HCT116 (cell line): Measurements from ENCODE around the gene PRR15L. TPM values are rescaled to one million over a fixed set of nuclear protein-coding genes. Genes with fewer than 3 reads are reported as not detected.

ENCODE experiments used
- CTCF ChIP-seq, 3 experiments: fragments of 200-600 bp in 1 of 3; sonication (generic) in 1 of 3; IDR thresholded peaks in 2 of 3; conservative IDR thresholded peaks in 1 of 3; 2 replicates each; pipeline ENCODE4 v1.5.1; 2012 to 2017; ENCODE audit warnings: low read depth in 2 of 3, low read length in 2 of 3, antibody characterized with exemption in 1 of 3, borderline replicate concordance in 1 of 3, control low read depth in 1 of 3, mild to moderate bottlenecking in 1 of 3, mixed read lengths in 1 of 3, mixed run types in 1 of 3, moderate library complexity in 1 of 3; ENCODE audit not compliant: insufficient read depth in 1 of 3
- ELF1 ChIP-seq: IDR thresholded peaks from 2 replicates; pipeline ENCODE4 v1.6.1; 2012; ENCODE audit warnings: low read depth, borderline replicate concordance
- JUND ChIP-seq: IDR thresholded peaks from 2 replicates; pipeline ENCODE4 v1.6.1; 2012
- POLR2AphosphoS5 ChIP-seq: IDR thresholded peaks from 2 replicates; pipeline ENCODE4 v1.6.1; 2011; ENCODE audit warnings: mild to moderate bottlenecking, low read depth, low read length, moderate library complexity
- YY1 ChIP-seq: IDR thresholded peaks from 2 replicates; pipeline ENCODE4 v1.6.1; 2011; ENCODE audit warnings: low read length, low read depth, moderate library complexity, mild to moderate bottlenecking; ENCODE audit not compliant: insufficient replicate concordance; ENCODE audit errors: extremely low read depth
- ZFX ChIP-seq: fragments of 450-650 bp; IDR thresholded peaks from 2 replicates; pipeline ENCODE4 v1.6.1; 2017
- total RNA-seq: library from RNA; stranded (reverse); gene quantifications from one replicate; pipeline ENCODE4 v1.2.1, GENCODE V29; 2021; ENCODE audit not compliant: unreplicated experiment
- TF ChIP-seq, protein P1 (sequence below): IDR thresholded peaks from 2 replicates; pipeline ENCODE4 v1.6.1; 2011; ENCODE audit warnings: mild to moderate bottlenecking, low read length, moderate library complexity; ENCODE audit not compliant: insufficient replicate concordance; ENCODE audit errors: extremely low read depth

Gene PRR15L
- total RNA-seq, 1 experiment from 2014 or later: 0.34 TPM

DNA sequence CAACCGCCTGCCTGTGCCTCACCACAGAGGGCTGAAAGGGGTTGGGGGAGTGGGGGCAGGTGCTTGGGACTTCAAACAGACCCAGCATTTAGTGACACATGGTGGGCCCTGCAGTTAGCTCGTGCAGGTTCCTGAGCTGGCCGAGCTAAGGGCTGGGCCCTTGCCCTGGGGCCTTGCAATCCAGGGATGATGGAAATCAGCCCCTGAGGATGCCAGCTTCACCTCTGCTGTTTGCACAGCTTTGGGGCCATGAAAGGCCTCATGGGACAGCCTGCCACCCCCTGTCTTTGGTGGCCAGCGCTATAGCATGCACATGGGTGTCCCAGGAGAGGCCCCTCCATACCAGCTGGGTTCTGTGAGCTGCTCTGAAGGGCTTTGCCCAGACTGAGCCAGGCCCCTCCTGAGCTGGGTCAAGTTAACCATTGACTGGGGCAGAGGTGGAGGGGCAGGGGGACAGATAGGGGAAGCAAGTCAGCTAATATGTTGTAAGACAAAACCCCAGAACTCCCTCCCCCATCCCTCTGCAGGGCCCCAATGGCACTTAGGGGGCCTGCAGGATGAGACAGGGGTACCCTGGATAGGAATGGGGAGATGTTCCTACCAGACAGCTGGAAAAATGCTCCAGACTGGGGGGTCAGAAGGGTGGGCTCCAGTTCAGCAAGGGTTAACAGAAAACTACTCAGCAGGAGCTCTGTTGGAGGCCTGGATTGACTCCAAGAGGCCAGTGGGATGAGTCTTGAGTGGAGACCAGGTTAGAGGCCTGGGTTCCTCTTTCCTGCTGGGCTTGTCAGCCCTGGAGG, 692 bp downstream of the PRR15L start (continued):
- TF ChIP-seq POLR2AphosphoS5 (no peak), CTCF (IDR thresholded peaks at IDR 0.05 in 2 of 3, conservative IDR thresholded peaks at IDR 0.05 in 1 of 3; ENCODE audit: borderline replicate concordance in 1 of 3, insufficient read depth in 1 of 3, low read depth in 2 of 3, low read length in 2 of 3) (no peak), ZFX (no peak), ELF1 (no peak), YY1 (no peak), JUND (no peak)
- TF ChIP-seq, protein P1, sequence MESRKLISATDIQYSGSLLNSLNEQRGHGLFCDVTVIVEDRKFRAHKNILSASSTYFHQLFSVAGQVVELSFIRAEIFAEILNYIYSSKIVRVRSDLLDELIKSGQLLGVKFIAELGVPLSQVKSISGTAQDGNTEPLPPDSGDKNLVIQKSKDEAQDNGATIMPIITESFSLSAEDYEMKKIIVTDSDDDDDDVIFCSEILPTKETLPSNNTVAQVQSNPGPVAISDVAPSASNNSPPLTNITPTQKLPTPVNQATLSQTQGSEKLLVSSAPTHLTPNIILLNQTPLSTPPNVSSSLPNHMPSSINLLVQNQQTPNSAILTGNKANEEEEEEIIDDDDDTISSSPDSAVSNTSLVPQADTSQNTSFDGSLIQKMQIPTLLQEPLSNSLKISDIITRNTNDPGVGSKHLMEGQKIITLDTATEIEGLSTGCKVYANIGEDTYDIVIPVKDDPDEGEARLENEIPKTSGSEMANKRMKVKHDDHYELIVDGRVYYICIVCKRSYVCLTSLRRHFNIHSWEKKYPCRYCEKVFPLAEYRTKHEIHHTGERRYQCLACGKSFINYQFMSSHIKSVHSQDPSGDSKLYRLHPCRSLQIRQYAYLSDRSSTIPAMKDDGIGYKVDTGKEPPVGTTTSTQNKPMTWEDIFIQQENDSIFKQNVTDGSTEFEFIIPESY: no peak
